Neural progenitor cell (in vitro differentiated cells): ENCODE results near the gene CENPX.

ENCODE experiments used
- CTCF ChIP-seq: fragments of 200-600 bp; sonication (generic); IDR thresholded peaks from 2 replicates; pipeline ENCODE4 v1.5.1; 2017; ENCODE audit warnings: antibody characterized with exemption, mild to moderate bottlenecking
- EZH2 ChIP-seq: fragments of 200-600 bp; sonication (generic); IDR thresholded peaks from 2 replicates; pipeline ENCODE4 v1.6.1; 2017; ENCODE audit warnings: antibody characterized with exemption, mild to moderate bottlenecking, moderate library complexity

- TF ChIP-seq CTCF (no peak), EZH2 (no peak)
Observed at GRCh38 chr17:82024859-82025258, 2.2 kb upstream of the CENPX start.
